GM18909 (cell line): Measurements from ENCODE around the gene BEAN1.
"Not testable (repeated sequence)": the region's sequence is repeated elsewhere in the genome, so short reads cannot be mapped to it uniquely, and the experiment has no call there.

ENCODE experiments used
- ATAC-seq: cut with Tn5 transposase; IDR thresholded peaks from one replicate; pipeline ENCODE4 v1.9.1; 2021; ENCODE audit warnings: mild to moderate bottlenecking; ENCODE audit not compliant: unreplicated experiment, poor library complexity

Gene BEAN1

DNA sequence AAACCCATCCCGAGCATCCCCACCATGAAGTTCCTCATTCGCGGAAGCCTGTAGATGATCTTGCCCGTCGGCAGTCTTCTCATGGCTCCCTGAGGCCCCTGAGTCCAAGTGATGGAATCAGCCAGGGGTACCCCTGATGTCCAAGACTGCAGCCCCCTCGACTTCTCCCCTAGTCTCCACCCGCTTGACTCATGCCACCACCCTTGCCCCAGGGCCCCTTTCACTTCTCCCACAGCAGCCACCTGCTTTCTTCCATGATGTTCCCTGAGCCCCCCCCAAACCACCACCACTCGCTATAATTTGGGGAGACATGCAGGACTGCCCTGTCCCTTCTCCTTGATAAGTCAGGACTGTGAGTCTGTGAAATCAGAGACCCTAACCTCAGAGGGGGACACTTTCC is 11.4 kb downstream of the BEAN1 start:
- ATAC-seq: no peak

DNA sequence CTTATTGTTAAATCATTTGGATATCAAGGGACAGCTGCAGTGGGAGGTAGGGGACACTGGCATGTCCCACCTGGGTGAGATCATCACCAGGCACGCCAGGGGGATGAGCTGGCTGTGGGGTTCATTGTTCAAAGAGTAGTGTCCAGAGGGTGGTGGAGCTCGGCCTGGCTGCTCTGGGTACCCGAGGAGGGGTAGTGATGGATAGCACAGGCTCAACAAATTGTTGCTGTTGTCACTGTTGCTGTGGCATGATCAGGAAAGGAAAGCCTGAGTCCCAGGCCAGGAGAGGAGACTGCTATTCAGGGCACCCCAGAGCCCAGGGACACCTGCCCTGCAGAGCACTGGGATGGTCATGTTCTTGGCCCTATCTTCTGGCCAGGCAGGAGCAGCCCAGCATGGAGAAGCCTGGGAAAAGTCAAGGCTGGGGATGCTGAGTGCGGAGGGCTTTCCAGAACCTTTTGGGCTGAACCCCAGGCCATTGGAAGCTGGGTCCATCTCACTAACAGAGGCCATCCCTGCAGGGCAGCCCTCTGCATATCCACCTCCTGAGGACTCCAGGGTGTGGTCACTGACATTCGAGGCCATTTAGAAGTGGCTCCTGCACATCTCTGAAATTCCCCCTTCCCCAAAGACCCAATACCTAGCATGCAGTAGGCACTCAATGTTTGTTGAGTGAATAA is 12.1 kb downstream of the BEAN1 start:
- ATAC-seq: no peak

DNA sequence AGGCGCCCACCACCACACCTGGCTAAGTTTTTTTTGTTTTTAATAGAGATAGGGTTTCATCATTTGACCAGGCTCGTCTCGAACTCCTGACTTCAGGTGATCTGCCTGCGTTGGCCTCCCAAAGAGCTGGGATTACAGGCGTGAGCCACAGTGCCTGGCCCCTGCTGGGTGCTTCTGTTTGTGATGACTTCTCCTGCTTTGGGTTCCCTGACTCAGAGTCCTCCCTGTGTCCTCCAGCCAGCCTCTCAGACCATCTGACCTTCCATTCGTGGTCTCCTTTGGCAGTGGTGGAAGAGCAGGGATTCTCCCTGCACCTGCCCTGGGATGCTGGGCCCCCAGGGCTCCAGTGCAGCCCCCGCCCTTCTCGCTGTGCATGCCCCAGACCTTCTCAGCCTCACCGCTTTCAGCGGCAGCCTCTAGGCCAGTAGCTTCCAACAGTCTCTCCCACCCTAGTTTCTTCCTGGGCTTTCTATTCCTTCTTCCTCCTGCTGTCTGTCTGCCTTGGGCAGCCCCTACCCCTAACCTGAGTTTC is 13.2 kb downstream of the BEAN1 start:
- ATAC-seq: no peak

DNA sequence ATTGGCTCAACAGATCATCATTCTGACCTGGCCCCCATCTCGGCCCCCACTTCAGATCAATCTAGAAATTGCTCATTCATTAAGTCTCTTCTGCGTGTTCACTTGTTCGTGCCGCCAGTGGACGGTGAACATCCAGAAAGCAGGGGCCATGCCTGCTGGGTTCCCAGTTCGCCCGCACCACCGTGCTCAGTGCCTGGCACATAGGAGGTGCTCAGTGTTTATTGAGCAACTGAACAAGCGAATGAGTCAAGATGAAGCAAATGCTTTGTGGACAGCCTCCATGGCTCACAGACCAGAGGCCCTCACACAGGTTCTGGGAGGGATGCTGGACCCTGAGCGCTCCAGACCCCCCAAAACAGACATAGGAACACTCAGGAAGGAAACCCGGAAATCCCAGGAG is 13.9 kb downstream of the BEAN1 start:
- no peak for ATAC-seq

DNA sequence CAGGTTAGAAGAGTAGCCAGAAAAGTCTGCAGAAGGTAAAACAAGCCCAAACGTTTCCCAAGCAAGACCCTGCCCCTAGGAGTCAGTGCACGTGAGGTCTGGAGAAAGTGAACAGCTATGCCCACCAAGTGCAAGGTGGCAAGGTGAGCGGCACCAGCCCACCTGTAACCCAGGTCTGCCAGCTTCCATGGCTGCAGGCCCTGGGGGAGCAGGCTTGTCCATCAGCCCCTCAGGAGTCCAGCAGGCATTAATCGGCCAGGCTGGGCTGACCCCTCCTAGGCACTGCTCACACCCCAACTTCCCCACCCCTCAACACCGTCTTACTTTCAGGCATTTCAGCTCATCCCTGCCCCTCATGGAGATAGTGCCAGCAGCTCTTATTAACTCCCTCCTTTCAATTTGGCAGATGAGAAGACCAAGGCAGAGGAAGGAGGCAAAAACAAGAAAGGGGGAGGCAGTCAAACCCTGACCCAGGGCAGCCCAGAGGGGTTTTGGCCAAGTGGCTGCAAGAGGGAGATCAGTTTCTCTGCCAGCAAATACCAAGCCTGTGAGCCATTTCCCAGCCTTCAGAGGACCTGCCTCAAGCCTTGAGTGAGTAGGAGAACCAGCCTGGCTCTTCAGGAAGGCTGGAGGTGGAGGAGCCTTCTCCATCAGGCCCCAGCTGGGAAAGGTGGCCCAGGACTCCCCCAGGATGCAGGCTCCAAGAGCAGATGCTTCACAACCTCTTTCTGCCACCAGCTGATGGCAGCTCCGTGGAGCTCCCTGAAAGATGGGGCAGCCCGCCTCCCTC is 14.7 kb downstream of the BEAN1 start:
- no peak for ATAC-seq

DNA sequence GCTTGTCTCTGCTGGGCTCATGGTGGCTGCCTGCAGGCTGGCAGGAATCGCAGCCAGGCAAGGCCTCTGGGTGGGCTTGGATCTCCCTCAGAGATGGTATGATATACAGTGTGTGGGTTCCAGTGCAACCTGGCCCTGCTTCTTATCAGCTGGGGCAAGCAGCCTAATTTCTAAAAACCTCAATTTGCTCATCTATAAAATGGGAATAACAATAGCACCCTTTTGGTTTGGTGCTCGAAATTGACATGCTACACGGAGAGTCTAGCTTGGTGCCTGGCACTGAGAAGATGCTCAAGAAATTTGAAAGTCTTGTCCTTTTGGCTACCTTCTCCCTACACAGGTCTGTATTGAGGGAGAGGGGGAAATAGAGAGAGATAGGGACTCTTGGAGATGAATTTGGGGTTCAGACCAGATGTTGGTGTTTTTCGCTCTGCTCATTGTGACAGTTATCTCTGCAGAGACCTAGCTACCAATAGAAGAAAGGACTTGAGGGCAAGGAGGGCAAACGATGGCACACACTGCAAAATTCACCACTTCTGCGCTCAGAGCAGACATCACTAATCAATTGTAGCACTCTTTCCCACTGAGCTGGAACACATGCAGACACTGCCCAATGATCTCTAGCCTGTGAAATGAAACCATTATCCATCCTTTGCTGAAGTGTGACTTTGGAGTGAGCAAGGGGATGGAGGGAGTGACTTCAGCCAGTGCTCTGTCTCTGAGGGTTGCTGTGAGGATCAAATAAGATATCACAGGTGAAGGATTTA is 15.6 kb downstream of the BEAN1 start:
- no peak for ATAC-seq

DNA sequence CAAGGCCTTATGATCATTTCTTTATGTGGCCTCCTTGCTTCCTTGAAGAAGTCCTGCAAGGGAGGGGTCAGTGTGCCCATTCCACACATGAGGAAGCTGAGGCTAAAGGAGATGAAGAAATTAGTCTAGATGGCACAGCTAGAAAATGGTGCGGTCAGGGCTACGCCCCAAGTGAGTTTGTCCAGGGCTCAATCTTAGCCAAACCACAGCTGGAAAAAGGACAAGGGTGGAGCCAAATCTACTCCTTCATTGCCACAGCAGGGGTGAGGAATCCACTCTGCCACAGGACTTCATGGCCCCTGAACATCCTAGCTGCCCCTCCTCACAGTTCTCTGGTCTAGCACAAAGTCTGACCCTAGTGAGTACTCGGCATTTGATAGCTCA is 16.2 kb downstream of the BEAN1 start:
- ATAC-seq: no peak

DNA sequence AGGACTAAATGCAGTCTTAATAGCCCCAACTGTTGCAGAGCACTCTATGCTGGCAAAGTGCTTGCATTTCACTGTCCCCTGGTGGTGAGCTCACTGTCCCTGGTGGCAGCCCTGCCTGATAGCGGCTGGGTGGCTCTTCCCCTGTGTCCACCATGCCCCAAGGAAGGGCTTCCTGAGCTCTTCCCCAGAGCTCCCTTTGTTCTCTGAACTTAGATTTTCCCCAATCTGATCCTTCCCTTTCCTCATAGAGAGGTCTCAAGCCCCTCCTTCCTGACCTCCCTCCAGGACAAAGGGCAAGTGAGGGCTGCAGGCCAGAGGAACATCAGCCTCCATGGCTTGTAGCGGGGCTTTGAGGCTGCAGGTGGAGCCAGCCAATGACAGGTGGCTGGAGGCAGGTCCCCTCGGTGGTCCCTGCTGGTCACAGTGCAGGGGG is 17.0 kb downstream of the BEAN1 start:
- no peak for ATAC-seq

DNA sequence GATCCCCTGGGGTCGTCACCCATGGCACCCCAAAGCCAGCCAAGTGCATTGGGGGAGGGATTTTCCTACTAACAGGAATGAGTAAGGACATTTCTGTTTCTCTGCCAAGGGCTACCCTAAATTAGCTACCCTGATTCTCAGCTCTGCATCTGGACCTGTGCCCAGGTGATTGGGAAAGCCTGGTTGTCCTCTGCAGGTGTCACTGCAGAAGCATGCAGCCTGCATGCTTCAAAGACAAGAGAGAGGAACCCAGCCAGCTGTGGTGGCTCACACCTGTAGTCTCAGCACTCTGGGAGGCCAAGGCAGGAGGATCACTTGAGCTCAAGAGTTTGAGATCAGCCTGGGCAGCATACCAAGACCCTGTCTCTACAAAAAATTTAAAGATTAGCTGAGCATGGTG is 19.6 kb downstream of the BEAN1 start:
- ATAC-seq: no peak

DNA sequence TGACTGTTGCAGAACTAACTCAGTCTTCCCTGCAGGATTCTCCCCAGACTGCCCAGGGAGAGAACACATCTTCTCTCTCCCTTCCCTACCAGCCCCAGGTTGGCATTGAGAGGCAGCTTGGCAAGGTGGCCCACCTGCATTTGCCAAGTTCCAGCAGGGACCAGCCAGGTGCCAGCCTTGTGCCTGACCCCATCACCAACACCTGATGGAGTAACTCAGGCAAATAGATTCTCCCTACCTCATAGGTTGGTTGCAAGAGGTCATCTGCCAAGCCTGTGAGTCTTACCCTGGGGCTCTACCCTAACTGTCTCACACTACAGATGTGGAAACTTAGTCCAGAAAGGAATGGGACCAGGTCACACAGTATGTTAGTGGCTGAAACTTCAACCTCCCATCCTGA is 20.4 kb downstream of the BEAN1 start:
- no peak for ATAC-seq

DNA sequence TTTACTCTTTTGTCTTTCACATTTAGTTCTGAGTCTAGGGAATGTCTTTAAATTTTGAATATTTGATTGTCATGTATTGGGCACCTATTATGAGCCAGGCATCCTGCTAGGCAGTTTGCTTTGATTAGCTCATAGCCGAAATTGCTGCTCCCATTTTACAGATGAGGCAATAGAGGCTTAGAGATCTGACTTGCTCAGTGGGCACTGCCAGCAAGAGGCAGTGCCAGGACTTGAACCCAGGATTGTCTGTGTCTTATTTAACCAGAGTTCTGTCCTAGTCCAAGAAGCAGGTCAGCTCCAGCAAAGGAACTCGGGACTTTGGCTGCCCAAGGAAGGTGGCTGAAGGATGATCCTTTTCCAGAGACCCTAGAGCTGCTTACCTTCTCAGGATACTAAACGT is 24.5 kb downstream of the BEAN1 start:
- no peak for ATAC-seq

DNA sequence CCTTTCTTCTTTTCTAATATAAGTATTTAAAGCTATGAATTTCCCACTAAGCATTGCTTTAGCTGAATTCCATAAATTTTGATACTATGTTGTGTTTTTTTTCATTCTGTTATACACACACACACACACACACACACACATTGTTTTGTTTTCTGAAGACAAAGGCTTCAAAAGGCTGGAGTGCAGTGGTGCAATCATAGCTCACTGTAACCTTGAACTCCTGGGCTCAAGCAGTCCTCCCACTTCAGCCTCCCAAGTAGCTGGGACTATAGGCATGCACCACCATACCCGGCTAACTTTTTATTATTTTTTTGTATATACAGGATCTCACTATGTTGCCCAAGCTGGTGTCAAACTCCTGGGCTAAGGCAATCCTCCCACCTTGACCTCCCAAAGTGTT is 26.1 kb downstream of the BEAN1 start:
- ATAC-seq: not testable (repeated sequence)

DNA sequence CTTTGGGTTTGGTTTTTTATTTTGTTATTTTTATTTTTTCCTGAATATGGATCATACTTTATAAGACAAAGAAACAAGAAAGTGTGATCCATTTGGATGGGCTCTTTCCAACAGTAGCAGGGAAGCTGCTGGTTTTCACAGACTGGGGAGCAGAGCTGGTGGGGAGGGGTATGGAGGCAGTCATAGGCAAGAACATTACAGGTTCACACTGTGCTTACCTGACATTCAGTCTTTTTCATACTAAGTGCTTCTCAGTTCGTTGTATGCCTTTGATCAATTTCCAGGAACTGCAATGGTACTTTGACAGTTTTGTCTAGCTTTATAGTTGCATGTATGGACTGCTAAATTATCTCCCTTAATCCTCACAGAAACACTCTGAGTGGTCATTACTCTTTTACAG is 27.7 kb downstream of the BEAN1 start:
- ATAC-seq: no peak

DNA sequence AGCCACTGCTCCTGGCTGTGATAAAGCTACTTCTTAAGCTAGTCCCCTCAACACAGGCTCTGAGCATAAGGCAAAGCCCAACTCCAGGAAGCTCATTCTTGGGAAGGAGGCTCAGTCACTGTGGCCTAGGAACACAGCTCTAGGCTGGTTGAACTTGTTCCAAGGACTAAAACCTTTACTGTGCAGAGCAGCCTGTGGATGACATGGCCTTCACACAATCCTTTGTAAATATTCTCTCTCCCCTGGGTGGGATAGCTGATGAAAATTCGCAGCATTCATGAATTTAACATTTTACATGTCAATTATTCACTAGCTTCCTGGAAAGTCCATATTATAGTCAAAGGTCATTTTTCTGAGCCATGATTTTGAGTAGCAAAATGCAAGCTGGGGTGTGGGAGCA is 28.9 kb downstream of the BEAN1 start:
- ATAC-seq: no peak

DNA sequence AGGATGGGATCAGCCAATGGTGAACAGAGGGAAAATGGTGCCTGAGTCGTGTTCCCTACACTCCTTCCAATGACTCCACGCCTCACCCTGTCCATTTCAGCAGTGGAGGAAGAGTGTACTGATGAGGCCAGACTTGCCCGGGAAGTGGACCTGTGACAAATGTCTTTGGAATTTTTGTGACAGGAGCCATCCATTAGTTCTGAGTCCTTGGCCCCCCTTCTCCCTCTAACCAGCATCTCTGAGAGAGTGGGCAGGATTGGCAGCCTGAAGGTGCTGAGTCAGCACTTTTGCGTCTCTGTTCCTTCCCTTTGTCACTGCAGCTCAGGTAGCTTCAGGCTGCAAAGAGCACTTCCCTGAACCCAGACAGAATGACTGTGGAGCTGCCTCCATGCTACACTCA is 30.8 kb downstream of the BEAN1 start:
- ATAC-seq: no peak

DNA sequence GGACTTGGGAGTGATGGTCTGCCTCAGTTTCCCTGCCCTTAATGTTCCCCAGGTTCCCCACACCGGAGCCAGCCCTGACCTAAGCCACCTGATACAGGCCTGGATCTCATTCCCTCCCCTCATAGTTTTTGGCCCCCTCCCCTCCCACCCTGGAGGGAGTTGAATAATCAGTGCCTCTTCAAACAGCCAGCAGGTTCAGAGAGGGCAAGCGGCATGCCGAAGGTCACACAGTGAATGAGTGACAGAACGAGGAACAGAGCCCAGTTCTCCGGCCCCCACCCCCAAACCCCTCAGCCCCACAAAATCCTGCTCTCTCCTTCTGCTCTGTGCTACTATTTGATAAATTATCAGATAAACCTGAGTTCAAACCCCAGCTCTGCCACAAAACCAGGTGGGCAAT is 31.2 kb downstream of the BEAN1 start:
- no peak for ATAC-seq

DNA sequence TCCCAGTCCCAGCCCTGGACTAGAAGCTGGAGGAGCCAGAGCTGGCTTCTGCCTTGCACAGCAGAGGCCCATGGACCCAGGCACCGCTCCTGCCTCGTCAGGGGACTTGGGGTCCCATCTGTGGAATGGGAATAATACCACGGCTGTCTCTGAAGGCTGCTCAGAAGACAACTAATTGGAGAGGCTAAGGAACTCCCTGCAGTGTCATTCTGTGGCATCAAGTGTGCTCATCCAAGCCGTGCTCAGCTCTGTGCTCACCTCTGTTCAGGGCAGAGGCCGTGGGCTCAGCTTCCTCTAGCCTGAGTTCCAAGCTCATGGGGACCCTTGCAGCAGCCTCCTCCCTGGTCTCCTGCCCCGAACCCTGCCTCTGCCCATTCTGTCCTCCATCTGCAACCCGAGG is 31.8 kb downstream of the BEAN1 start:
- ATAC-seq: no peak

DNA sequence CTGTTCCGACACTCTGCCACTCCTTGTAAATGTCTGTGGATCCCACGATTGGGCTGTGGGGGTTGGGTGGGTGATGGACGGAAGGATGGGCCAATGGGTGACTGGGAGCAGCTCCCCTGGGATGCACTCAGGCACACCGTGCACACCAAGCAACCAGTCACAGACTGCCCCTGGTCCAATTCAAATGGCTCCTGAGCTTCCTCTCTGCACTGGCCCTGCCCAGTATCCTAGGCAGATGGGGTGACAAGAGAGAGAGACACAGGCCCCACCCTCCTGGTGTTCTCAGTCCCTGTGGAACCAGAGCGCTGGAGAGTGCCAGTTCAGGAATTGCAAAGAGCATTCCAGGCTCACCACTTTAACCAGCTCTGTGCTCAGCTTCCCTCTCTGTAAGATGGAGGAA is 32.8 kb downstream of the BEAN1 start:
- ATAC-seq: no peak

DNA sequence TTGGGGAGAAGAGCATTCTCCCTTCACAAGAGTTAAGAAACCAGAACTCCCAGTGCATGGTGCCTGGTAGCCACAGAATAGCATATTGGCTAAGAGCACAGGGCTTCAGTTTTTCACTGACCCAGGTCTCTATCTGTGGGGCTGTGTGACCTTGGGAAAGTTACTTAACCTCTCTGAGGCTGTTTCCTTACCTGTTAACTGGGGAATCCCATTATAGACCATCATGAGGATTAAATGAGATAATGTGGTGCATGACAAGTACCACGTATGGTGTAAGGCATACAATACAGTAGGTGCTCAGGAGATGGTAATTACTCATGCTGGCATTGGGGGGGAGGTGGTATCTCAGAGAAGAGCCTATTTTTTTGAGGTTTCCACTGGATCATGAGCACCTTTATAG is 33.6 kb downstream of the BEAN1 start:
- ATAC-seq: no peak

DNA sequence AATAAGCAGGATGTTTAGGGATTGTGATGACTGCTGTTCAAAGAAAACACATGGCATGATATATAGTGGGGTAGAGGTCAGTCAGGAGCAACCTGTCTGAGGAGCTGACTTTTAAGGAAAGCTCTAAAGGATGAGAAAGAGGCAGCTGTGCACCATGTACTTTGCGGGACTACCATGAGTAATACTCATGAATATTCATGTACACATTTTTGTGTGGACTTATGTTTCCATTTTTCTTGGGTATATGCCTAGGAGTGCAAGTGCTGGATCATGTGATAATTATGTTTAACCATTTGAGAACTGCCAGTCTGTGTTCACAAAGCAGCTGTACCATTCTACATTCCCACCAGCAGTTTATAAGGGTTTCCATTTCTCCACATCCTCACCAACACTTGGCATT is 35.8 kb downstream of the BEAN1 start:
- no peak for ATAC-seq

DNA sequence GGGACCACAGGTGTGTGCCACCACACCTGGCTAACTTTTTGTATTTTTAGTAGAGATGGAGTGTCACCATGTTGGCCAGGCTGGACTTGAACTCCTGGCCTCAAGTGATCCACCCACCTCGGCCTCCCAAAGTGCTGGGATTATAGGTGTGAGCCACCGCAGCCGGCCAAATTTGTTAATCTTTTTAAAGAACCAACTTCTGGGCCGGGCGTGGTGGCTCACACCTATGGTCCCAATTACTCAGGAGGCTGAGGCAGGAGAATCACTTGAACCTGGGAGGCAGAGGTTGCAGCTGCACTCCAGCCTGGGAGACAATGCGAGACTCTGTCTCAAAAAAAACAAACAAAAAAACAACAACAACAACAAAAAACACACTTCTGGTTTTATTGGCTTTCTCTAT is 38.9 kb downstream of the BEAN1 start:
- ATAC-seq: not testable (repeated sequence)
